Calu3 (cell line): ENCODE measurements around the gene KANK4. TPM values are rescaled to one million over a fixed set of nuclear protein-coding genes. Genes with fewer than 3 reads are reported as not detected.
A peak's percentile ranks its signal among the peaks of the same experiment; 100 is the strongest.

Experiments used
- BruUV-seq: library from RNA; stranded (reverse); fragments of 400-500 nt; replicated peaks from 2 replicates; lab custom pipeline; 2021; lab: Mats Ljungman, UMichigan
- CTCF ChIA-PET: fragments of 300-600 bp; sonication (Branson Sonifier 250); formaldehyde crosslinking; loops from one replicate; lab custom pipeline; 2022; ENCODE audit warnings: antibody characterized with exemption; lab: Charles Lee
- DNase-seq: peaks from one replicate; pipeline ENCODE4 v3.0.0; 2022
- H3K27ac Mint-ChIP-seq: one replicate; pipeline ENCODE4 v1.8.0; 2022; ENCODE audit warnings: mixed read lengths; ENCODE audit not compliant: unreplicated experiment
- H3K27me3 Mint-ChIP-seq: one replicate; pipeline ENCODE4 v1.8.0; 2022; ENCODE audit warnings: mixed read lengths; ENCODE audit not compliant: unreplicated experiment
- H3K36me3 Mint-ChIP-seq: one replicate; pipeline ENCODE4 v1.8.0; 2022; ENCODE audit warnings: mild to moderate bottlenecking, moderate library complexity, mixed read lengths; ENCODE audit not compliant: insufficient read depth, unreplicated experiment
- H3K4me1 Mint-ChIP-seq: one replicate; pipeline ENCODE4 v1.8.0; 2022; ENCODE audit warnings: mild to moderate bottlenecking, low read depth, mixed read lengths; ENCODE audit not compliant: unreplicated experiment
- H3K4me3 Mint-ChIP-seq: one replicate; pipeline ENCODE4 v1.8.0; 2022; ENCODE audit warnings: mild to moderate bottlenecking, low read depth, moderate library complexity, mixed read lengths; ENCODE audit not compliant: unreplicated experiment
- H3K9me3 Mint-ChIP-seq: one replicate; pipeline ENCODE4 v1.8.0; 2022; ENCODE audit warnings: low read depth, mixed read lengths; ENCODE audit not compliant: unreplicated experiment
- CTCF ChIP-seq: fragments of 200-600 bp; IDR thresholded peaks from one replicate; pipeline ENCODE4 v1.8.0; 2022; ENCODE audit warnings: antibody characterized with exemption; ENCODE audit not compliant: unreplicated experiment
- intact Hi-C: fragments of 100-400 bp; cut with micrococcal nuclease; formaldehyde crosslinking; loops from one replicate; pipeline ENCODE4 v1.10.0; 2022; ENCODE audit not compliant: unreplicated experiment
- total RNA-seq: library from RNA; stranded (reverse); gene quantifications from 2 replicates; pipeline ENCODE4 v1.2.3, GENCODE V29; 2022

KANK4 gene
- total RNA-seq, 1 experiment from 2014 or later, result not detected

GRCh38 chr1:62288224-62288623 lies 31.0 kb downstream of the KANK4 start:
- Mint-ChIP-seq H3K27me3 (peaks cover 98% of the 10 kb centered on the region), H3K9me3 (no peaks in the 10 kb centered on the region), H3K4me1 (peaks cover 18% of the 10 kb centered on the region), H3K36me3 (no peaks in the 10 kb centered on the region), H3K4me3 (no peak overlapping the region), H3K27ac (no peak overlapping the region)
- intact Hi-C loops, result no loop called here
- CTCF ChIA-PET, result no interaction called here
- BruUV-seq, result no TSS peak
- no peak for TF ChIP-seq CTCF
- no peak for DNase-seq

- H3K27me3 Mint-ChIP-seq, result peaks cover 98% of the 10 kb centered on the region
- H3K4me3 Mint-ChIP-seq, result peak overlapping the region; percentile 35
- no peak overlapping the region for H3K27ac Mint-ChIP-seq
- DNase-seq, result no peak
- BruUV-seq, result no TSS peak
- TF ChIP-seq CTCF, result no peak
- H3K36me3 Mint-ChIP-seq, result no peaks in the 10 kb centered on the region
- CTCF ChIA-PET, result interaction anchor here (1.0 to 1.3 kb wide), 2 partner anchors 8 to 14 kb away, joined by 3 to 4 read pairs; no protein-coding TSS in a partner anchor
- no peaks in the 10 kb centered on the region for H3K9me3 Mint-ChIP-seq
- intact Hi-C loops, result no loop called here
- peaks cover 18% of the 10 kb centered on the region for H3K4me1 Mint-ChIP-seq
Measured at GRCh38 chr1:62286786-62287224, 32.4 kb downstream of the KANK4 start.

- CTCF ChIA-PET, result interaction anchor here (1.0 to 1.3 kb wide), 2 partner anchors 8 to 13 kb away, joined by 3 to 4 read pairs; no protein-coding TSS in a partner anchor
- intact Hi-C loops, result no loop called here
- Mint-ChIP-seq H3K27me3 (peaks cover 99% of the 10 kb centered on the region), H3K9me3 (no peaks in the 10 kb centered on the region), H3K4me3 (peak overlapping the region; percentile 35), H3K4me1 (peaks cover 18% of the 10 kb centered on the region), H3K36me3 (no peaks in the 10 kb centered on the region), H3K27ac (no peak overlapping the region)
- DNase-seq, result no peak
- TF ChIP-seq CTCF, result no peak
- BruUV-seq, result no TSS peak
Measured at GRCh38 chr1:62285984-62286785, 33.0 kb downstream of the KANK4 start.

GRCh38 chr1:62285440-62285839 lies 33.8 kb downstream of the KANK4 start:
- peaks cover 18% of the 10 kb centered on the region for H3K4me1 Mint-ChIP-seq
- no peak for TF ChIP-seq CTCF
- BruUV-seq, result no TSS peak
- intact Hi-C loops, result no loop called here
- no peaks in the 10 kb centered on the region for H3K9me3 Mint-ChIP-seq
- H3K27me3 Mint-ChIP-seq, result peaks cover 100% of the 10 kb centered on the region
- no peaks in the 10 kb centered on the region for H3K36me3 Mint-ChIP-seq
- CTCF ChIA-PET, result interaction anchor here (0.7 to 1.3 kb wide), 2 partner anchors 9 to 28 kb away, joined by 3 to 4 read pairs; no protein-coding TSS in a partner anchor
- no peak overlapping the region for H3K4me3 Mint-ChIP-seq
- no peak overlapping the region for H3K27ac Mint-ChIP-seq
- DNase-seq, result no peak
